Inferior parietal cortex (tissue), 1 donor: ENCODE results near the gene TPGS1.
A peak's percentile ranks its signal among the peaks of the same experiment; 100 is the strongest.

ENCODE experiments used
- DNase-seq: peaks from one replicate; pipeline ENCODE4 v3.0.0-alpha.2; 2016; ENCODE audit errors: extremely low spot score

Gene TPGS1

DNA sequence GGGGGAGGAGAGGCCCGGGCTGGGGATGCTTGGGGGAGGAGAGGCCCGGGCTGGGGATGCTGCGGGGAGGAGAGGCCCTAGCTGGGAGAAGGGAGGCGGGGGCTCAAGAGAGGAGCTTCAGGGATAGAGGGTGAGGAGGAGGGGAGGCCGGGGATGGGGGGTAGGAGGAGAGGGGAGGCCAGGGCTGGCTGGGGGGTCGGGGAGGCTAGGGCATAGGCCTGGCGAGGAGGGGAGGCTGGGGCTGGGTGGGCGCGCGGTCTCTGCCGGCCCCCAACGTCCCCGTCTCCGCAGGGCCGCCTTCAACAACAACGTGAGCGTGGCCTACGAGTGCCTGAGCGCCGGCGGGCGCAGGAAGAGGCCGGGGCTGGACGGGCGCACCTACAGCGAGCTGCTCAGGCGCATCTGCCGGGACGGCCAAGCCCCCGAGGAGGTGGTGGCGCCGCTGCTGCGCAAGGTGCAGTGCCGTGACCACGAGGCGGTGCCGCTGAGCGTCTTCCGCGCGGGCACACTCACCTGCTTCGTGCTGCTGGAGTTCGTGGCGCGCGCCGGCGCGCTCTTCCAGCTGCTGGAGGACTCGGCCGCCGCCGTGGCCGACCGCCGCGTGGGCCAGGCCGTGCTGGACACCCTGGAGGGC is 11.4 kb downstream of the TPGS1 start:
- DNase-seq = no peak

GRCh38 chr19:519449-519865 is 12.2 kb downstream of the TPGS1 start:
- DNase-seq = no peak

GRCh38 chr19:522726-523125 is 15.4 kb downstream of the TPGS1 start:
- no peak for DNase-seq

DNA sequence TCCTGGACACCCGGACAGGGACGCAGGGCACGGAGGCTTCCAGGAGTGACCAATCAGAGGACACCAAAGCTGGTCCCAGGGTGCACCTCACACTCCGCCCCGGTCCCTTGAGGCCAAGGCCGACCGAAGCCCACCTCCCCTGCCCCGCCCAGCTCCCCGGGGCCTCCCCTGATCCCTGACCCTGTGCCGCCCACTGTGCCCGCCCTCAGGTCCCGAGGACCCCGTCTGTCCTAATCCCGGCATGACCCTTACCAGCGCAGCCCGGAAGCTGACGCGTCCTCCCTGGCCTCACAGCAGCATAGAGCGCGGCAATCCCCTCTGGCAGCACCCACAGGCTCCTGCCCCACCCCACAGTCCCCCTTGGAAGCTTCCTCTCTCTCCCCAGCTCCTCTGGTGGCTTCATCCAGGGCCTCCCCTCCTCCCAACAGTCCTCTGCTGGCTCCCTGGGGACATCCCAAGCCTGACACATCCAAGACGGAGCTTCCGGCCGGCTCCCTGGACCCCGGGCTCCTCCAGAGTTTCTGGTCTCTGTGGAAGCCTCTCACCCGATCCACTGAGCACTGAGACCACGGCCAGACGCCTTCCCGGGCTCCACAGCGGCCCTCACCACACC is 16.9 kb downstream of the TPGS1 start:
- DNase-seq = no peak

- no peak for DNase-seq
Observed at GRCh38 chr19:525029-525428, 17.7 kb downstream of the TPGS1 start.

GRCh38 chr19:525857-526419 is 18.6 kb downstream of the TPGS1 start:
- no peak for DNase-seq

GRCh38 chr19:530134-531008 is 23.1 kb downstream of the TPGS1 start:
- no peak for DNase-seq

GRCh38 chr19:531009-531752 is 23.9 kb downstream of the TPGS1 start:
- DNase-seq = peak; percentile 67

DNA sequence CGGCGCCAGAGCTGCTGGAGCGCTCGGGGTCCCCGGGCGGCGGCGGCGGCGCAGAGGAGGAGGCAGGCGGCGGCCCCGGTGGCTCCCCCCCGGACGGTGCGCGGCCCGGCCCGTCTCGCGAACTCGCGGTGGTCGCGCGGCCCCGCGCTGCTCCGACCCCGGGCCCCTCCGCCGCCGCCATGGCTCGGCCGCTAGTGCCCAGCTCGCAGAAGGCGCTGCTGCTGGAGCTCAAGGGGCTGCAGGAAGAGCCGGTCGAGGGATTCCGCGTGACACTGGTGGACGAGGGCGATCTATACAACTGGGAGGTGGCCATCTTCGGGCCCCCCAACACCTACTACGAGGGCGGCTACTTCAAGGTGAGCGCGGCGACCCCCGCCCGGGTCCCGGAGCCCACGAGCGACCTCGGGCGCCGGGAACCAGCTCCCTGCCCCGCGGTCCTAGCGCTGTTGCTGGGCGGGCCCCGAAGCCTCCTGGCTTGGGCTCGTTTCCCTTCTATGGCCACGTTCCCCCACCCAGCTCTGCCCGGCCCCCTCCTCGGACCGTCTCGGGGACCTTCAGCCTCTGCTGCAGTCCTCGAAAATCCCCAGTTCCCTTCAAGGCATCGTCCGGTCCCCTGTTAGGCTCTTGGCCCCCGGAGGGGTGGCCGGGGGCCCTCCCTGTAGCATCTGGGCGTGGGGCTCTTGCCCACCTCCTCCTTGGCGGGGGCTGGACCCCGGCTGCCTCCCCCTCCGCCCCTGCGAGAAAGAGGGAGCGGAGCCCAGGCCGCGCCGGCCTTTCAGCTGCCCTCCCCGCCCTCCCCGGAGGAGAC is 24.7 kb downstream of the TPGS1 start, which contains the start of gene CDC34:
Gene CDC34 (plus strand): TSS at position 8 of the 808 bp plus-strand sequence. CDS start 172 bp downstream, at position 180.
- DNase-seq = no peak

- peak; percentile 75 for DNase-seq
Observed at GRCh38 chr19:532561-533363, 25.5 kb downstream of the TPGS1 start.

DNA sequence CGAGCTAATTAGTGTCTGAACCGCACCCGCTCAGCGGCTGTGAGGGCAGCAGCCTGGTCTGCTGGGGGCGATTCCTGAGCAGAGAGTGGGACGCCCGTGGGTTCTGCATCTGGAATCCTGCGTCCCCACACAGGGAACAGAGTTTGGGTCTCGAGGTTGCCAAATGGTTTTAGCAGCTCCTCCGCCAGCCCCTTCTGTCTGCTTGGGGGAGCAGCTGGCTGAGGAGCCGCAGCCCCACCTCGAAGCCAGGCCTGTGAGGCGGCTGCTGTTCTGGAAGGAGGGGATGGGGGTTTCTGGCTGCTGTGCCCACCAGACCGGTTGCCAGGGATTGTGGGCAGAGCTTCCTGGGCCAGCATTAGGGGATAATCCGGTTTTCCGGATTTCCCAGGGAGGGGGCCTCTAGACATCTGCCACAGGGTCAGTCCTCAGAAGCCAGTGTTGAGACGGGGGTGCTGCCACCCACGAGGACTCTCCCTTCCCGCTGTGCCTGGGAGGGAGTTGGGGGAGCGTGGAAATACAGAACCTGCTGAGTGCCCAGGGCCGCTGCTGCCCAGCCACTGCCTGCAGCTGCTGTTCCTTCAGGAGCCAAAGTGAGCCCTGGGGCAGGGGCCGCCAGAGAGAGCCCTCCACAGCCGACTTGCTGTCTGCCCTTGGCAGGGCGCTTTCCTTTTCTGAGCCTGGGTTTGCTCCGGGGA is 26.2 kb downstream of the TPGS1 start:
- DNase-seq = no peak

DNA sequence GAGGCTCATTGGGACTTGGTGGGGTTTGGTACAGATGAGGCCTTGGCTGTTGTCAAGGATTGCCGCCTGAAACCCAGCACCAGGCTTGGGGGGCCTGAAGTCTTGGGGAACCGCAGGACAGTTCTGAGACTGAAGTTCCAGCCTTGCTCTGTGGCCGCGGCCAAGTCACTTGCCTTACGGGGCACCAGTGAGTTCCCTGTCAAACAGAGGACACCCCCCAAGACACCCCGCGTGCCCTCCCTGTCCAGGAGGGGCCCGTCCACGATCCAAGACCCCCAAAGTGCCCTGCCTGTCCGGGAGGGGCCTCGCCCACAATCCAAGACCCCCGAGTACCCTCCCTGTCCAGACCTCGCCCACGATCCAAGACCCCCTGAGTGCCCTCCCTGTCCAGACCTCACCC is 26.8 kb downstream of the TPGS1 start:
- no peak for DNase-seq

DNA sequence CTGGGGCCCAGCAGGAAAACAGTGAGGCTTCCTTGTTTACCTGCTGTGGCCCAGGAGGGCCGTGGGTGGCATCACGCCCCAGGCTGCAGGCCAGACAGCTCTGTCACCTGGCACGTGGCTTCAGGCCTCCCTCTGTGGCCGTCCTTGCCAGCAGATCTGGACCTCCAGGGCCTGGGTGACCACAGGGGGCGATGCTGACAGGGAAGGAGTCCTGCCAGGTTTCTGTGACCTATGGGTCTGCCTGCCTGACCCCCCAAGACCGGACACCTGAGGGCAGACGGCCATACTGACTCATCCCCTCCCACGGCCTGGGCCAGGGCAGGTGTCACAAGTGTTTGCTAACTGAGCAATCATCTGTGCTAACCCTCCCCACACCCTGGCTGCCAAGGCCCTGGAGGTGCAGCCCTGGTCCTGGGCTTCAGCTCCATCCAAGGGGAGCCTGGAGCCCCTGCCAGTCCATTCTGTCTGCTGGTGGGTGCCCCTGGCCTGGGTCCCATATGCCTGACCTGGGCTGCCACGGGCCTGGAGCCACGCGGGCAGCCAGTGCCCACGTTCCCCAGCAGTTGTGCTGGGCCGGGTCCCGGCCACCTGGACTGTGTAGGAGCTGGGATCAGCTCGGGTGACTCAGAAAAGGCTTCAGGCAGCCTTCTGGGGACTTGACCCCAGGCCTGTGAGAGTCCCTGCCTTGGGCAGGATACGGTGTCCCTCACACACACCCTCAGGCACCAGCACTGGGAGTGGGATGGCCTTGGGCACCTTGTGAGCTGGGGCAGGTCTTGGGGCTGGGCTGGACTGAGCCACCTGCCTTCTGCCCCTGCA is 27.9 kb downstream of the TPGS1 start:
- no peak for DNase-seq

DNA sequence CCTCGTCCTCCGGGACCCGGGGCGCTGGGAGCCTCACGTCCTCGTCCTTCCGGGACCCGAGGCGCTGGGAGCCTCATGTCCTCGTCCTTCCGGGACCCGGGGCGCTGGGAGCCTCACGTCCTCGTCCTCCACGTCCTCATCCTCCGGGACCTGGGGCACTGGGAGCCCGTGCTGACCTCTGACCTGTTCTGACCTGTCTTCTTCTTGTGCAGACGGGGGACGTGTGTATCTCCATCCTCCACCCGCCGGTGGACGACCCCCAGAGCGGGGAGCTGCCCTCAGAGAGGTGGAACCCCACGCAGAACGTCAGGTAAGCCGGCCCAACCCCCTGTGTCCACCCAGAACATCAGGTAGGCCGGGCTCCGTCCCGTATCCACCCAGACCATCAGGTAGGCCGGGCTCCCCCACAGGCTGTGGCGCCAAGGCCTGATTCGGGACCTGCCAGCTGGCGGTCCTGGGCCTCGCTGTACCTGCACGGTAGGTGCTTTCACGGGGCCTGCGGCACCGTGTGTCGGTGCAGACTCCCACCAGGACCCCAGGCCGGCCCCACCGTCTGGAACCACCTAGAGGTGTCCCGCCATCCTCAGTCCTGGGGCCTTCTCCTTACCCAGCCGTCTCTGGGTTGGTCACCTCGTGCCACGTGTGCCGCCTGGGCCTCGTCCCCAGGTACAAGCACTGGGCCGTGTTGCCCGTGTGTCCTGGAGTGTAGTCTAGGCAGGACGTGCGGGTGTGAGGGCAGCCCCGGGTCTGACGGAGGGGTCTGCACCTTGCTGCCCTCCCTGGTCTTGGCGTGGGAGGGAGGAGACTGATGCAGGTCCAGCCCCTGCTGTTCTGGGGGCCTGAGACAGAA is 29.0 kb downstream of the TPGS1 start:
- DNase-seq = no peak

GRCh38 chr19:536881-537404 is 29.6 kb downstream of the TPGS1 start:
- no peak for DNase-seq

- no peak for DNase-seq
Observed at GRCh38 chr19:538641-539428, 31.5 kb downstream of the TPGS1 start.
